Measurements from ENCODE around the gene TLE6.

Gene TLE6

DNA sequence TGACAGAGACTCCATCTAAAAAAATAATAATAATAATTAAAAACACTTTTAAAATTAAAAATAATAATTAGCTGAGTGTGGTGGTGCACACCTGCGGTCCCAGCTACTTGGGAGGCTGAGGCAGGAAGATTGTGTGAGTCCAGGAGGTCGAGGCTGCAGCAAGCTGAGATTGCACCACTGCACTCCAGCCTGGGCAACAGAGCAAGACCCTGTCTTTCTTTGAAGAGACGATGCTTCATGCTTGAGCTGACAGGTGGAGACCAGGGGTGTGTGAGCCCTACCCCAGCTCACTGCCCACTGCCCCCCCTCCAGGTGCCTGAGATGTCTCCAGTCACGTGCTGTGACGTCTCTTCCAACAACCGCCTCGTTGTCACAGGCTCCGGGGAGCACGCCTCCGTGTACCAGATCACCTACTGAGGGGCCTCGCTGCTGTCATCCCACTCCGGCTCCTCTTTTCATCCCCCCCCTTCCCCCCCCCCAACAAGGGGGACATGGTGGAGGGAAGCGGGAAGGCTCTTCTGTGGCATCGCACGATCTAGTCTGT is 17.3 kb downstream of the TLE6 start:
- no peak overlapping the region for H3K4me3 ChIP-seq (ENCODE audit: low read depth in 1 of 2, low read length in 2 of 2)
- H3K36me3 ChIP-seq (ENCODE audit: insufficient read depth, low read length): no peaks in the 10 kb centered on the region
- H3K27ac ChIP-seq (ENCODE audit: low read length): no peak overlapping the region
- H4K20me1 ChIP-seq (ENCODE audit: insufficient read depth, low read length): no peaks in the 10 kb centered on the region
- H3K79me2 ChIP-seq (ENCODE audit: insufficient read depth, low read length): no peaks in the 10 kb centered on the region
- H3K27me3 ChIP-seq (ENCODE audit: insufficient read depth, low read length, poor library complexity): no peaks in the 10 kb centered on the region
- TF ChIP-seq, protein P1, sequence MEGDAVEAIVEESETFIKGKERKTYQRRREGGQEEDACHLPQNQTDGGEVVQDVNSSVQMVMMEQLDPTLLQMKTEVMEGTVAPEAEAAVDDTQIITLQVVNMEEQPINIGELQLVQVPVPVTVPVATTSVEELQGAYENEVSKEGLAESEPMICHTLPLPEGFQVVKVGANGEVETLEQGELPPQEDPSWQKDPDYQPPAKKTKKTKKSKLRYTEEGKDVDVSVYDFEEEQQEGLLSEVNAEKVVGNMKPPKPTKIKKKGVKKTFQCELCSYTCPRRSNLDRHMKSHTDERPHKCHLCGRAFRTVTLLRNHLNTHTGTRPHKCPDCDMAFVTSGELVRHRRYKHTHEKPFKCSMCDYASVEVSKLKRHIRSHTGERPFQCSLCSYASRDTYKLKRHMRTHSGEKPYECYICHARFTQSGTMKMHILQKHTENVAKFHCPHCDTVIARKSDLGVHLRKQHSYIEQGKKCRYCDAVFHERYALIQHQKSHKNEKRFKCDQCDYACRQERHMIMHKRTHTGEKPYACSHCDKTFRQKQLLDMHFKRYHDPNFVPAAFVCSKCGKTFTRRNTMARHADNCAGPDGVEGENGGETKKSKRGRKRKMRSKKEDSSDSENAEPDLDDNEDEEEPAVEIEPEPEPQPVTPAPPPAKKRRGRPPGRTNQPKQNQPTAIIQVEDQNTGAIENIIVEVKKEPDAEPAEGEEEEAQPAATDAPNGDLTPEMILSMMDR (IDR thresholded peaks at IDR 0.05; ENCODE audit: borderline replicate concordance, extremely low read depth, low read length, poor library complexity, severe bottlenecking): no peak
- no peak for TF ChIP-seq EZH2 (IDR thresholded peaks at IDR 0.05; ENCODE audit: borderline replicate concordance, low read depth, low read length, severe bottlenecking)
- no peaks in the 10 kb centered on the region for H3K4me1 ChIP-seq (ENCODE audit: insufficient read depth, low read length)
- DNase-seq: no peak
- ATAC-seq (ENCODE audit: insufficient read depth, low read depth): no peak
- H3K4me2 ChIP-seq (ENCODE audit: insufficient read depth, low read length): no peak overlapping the region
- H3K9me3 ChIP-seq (ENCODE audit: insufficient read depth, low read length, severe bottlenecking): no peaks in the 10 kb centered on the region
- no peak overlapping the region for H3K9ac ChIP-seq (ENCODE audit: low read depth, low read length)
- no peak overlapping the region for H2AFZ ChIP-seq (ENCODE audit: low read depth, low read length)

DNA sequence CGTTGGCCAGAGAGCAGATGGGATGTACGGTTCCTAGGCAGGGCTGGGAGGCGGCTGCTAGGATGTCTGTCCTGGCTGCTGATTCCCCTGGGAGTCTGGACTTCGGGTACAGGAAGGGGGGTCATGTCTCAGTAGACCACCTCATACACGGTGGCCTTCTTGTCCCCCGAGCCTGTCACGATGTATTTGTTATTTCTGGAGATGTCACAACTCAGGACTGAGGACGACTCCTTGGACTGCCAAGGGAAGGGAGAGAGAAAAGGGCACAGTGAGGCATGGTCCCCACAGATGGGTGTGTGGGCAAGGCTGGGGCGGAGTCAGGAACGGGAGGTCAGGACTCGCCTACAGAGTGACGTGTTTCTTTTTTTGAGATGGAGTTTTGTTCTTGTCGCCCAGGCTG is 20.4 kb downstream of the TLE6 start:
- H3K9me3 ChIP-seq (ENCODE audit: insufficient read depth, low read length, severe bottlenecking): no peaks in the 10 kb centered on the region
- no peak overlapping the region for H3K4me2 ChIP-seq (ENCODE audit: insufficient read depth, low read length)
- H3K27ac ChIP-seq (ENCODE audit: low read length): no peak overlapping the region
- no peaks in the 10 kb centered on the region for H3K36me3 ChIP-seq (ENCODE audit: insufficient read depth, low read length)
- H2AFZ ChIP-seq (ENCODE audit: low read depth, low read length): no peak overlapping the region
- no peak overlapping the region for H3K4me3 ChIP-seq (ENCODE audit: low read depth in 1 of 2, low read length in 2 of 2)
- H3K27me3 ChIP-seq (ENCODE audit: insufficient read depth, low read length, poor library complexity): no peaks in the 10 kb centered on the region
- H3K9ac ChIP-seq (ENCODE audit: low read depth, low read length): no peak overlapping the region
- ATAC-seq (ENCODE audit: insufficient read depth, low read depth): no peak
- H3K79me2 ChIP-seq (ENCODE audit: insufficient read depth, low read length): no peaks in the 10 kb centered on the region
- no peaks in the 10 kb centered on the region for H4K20me1 ChIP-seq (ENCODE audit: insufficient read depth, low read length)
- no peak for TF ChIP-seq EZH2 (IDR thresholded peaks at IDR 0.05; ENCODE audit: borderline replicate concordance, low read depth, low read length, severe bottlenecking)
- TF ChIP-seq, protein P1 (IDR thresholded peaks at IDR 0.05; ENCODE audit: borderline replicate concordance, extremely low read depth, low read length, poor library complexity, severe bottlenecking): no peak
- DNase-seq: no peak
- H3K4me1 ChIP-seq (ENCODE audit: insufficient read depth, low read length): no peaks in the 10 kb centered on the region

DNA sequence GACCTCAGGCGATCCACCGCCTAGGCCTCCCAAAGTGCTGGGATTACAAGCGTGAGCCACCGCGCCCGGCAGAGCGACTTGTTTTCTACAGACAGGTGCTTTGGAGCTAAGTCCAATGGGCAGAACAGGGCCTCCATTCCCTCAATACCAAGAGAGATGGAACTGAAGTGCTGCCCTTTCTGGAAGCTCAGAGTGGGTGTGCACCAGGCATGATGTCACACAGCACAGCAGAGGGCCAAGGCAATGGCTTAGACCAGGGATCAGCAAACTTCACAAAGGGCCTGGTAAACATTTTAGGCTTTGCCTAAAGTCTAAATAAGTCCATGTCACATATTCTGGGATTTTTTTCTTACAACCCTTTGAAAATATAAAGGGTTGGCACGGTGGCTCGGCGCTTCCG is 21.3 kb downstream of the TLE6 start:
- no peaks in the 10 kb centered on the region for H3K79me2 ChIP-seq (ENCODE audit: insufficient read depth, low read length)
- no peak overlapping the region for H3K9ac ChIP-seq (ENCODE audit: low read depth, low read length)
- DNase-seq (no peak), ATAC-seq (ENCODE audit: insufficient read depth, low read depth) (no peak)
- H3K4me2 ChIP-seq (ENCODE audit: insufficient read depth, low read length): no peak overlapping the region
- no peaks in the 10 kb centered on the region for H3K27me3 ChIP-seq (ENCODE audit: insufficient read depth, low read length, poor library complexity)
- H3K9me3 ChIP-seq (ENCODE audit: insufficient read depth, low read length, severe bottlenecking): no peaks in the 10 kb centered on the region
- TF ChIP-seq, protein P1 (IDR thresholded peaks at IDR 0.05; ENCODE audit: borderline replicate concordance, extremely low read depth, low read length, poor library complexity, severe bottlenecking): no peak
- no peak for TF ChIP-seq EZH2 (IDR thresholded peaks at IDR 0.05; ENCODE audit: borderline replicate concordance, low read depth, low read length, severe bottlenecking)
- H3K36me3 ChIP-seq (ENCODE audit: insufficient read depth, low read length): no peaks in the 10 kb centered on the region
- no peaks in the 10 kb centered on the region for H3K4me1 ChIP-seq (ENCODE audit: insufficient read depth, low read length)
- no peak overlapping the region for H3K27ac ChIP-seq (ENCODE audit: low read length)
- no peak overlapping the region for H2AFZ ChIP-seq (ENCODE audit: low read depth, low read length)
- no peaks in the 10 kb centered on the region for H4K20me1 ChIP-seq (ENCODE audit: insufficient read depth, low read length)
- no peak overlapping the region for H3K4me3 ChIP-seq (ENCODE audit: low read depth in 1 of 2, low read length in 2 of 2)
